Measurements from ENCODE around the gene TRMT11. TPM values are rescaled to one million over a fixed set of nuclear protein-coding genes. Genes with fewer than 3 reads are reported as not detected.

Gene TRMT11
- total and polyA plus RNA-seq, 2 of the 13 experiments (the other 11 are each of a cell fraction or from before 2014, with no cell fraction given), result 42.2 to 81.9 TPM

- TF ChIP-seq ZNF513 (CRISPR knock-in tag; conservative IDR thresholded peaks at IDR 0.05) (no peak), EZH2 (conservative IDR thresholded peaks at IDR 0.05; ENCODE audit: low read depth, low read length) (no peak), ZBTB43 (CRISPR knock-in tag; conservative IDR thresholded peaks at IDR 0.05) (no peak)
These were observed 39.7 kb downstream of the TRMT11 start (continued) for GRCh38 chr6:126026001-126026400.

- ChIA-PET POLR2A (no interaction called here), CTCF (ENCODE audit: low intra/inter-chr PET ratio, low total read pairs) (no interaction called here)
- ATAC-seq (no peak), FAIRE-seq (no peak), DNase-seq (ENCODE audit: low spot score) (no peak)
- H3K27me3 ChIP-seq (ENCODE audit: control insufficient read depth in 1 of 2, insufficient read depth in 2 of 2, low read length in 2 of 2), result no peaks in the 10 kb centered on the region
- intact Hi-C loops (cut with micrococcal nuclease; ENCODE audit: unreplicated experiment), result no loop called here
- no peak overlapping the region for H3K27ac ChIP-seq (ENCODE audit: extremely low read length, insufficient read depth, low read length)
- H3K79me2 ChIP-seq (ENCODE audit: insufficient read depth, low read length), result no peaks in the 10 kb centered on the region
- no peak overlapping the region for H3K9ac ChIP-seq (ENCODE audit: insufficient read depth, low read depth, low read length)
- no TSS peak for BruUV-seq (replicated peaks)
- peaks cover 16 to 75% of the 10 kb centered on the region in 2 experiments for H3K36me3 ChIP-seq (replicated peaks in 1 of 2; ENCODE audit: control insufficient read depth in 1 of 2, insufficient read depth in 2 of 2, low read length in 2 of 2)
- no peak overlapping the region for H3K4me2 ChIP-seq (ENCODE audit: low read depth, low read length)
- in situ Hi-C loops (cut with HindIII; ENCODE audit: extremely low pct_ligation_motif_present, low pct_unique_long_range_greater_than_20kb), result loop anchor here (25.0 kb wide), 2 partner anchors 635 to 1085 kb away; partner anchors contain the start of gene RSPO3
- no peaks in the 10 kb centered on the region for H3K9me3 ChIP-seq (ENCODE audit: low read length)
- H3K4me1 ChIP-seq (ENCODE audit: insufficient read depth, low read length), result no peaks in the 10 kb centered on the region
- H2AFZ ChIP-seq (ENCODE audit: low read length), result no peak overlapping the region
- H3K4me3 ChIP-seq (replicated peaks in 1 of 3; ENCODE audit: insufficient read depth in 1 of 3, low read depth in 2 of 3, low read length in 3 of 3), result no peak overlapping the region
- no peaks in the 10 kb centered on the region for H4K20me1 ChIP-seq (ENCODE audit: insufficient read depth, low read length)
- TF ChIP-seq ZNF580 (CRISPR knock-in tag; IDR thresholded peaks at IDR 0.05; ENCODE audit: borderline replicate concordance, low read depth) (no peak), ZNF639 (CRISPR knock-in tag; conservative IDR thresholded peaks at IDR 0.05) (no peak), ZBTB26 (CRISPR knock-in tag; IDR thresholded peaks at IDR 0.05; ENCODE audit: borderline replicate concordance) (no peak), TFAP4 (IDR thresholded peaks at IDR 0.05; ENCODE audit: borderline replicate concordance, low read depth) (no peak), ADNP (CRISPR knock-in tag; IDR thresholded peaks at IDR 0.05) (no peak), PREB (CRISPR knock-in tag; IDR thresholded peaks at IDR 0.05) (no peak), ZBTB46 (CRISPR knock-in tag; IDR thresholded peaks at IDR 0.05; ENCODE audit: borderline replicate concordance) (no peak), ZNF549 (CRISPR knock-in tag; IDR thresholded peaks at IDR 0.05) (no peak), KDM5B (CRISPR knock-in tag; IDR thresholded peaks at IDR 0.05; ENCODE audit: borderline replicate concordance) (no peak)
These were observed 41.3 kb downstream of the TRMT11 start for GRCh38 chr6:126027601-126028000.

Data from HepG2 (cell line).